Fibroblast of skin of right biceps (primary cell): ENCODE measurements around the gene GEMIN7.
"Not testable (repeated sequence)": the region's sequence is repeated elsewhere in the genome, so short reads cannot be mapped to it uniquely, and the experiment has no call there.

Experiments
- DNase-seq: peaks from one replicate; pipeline ENCODE4 v3.0.0-alpha.2; 2013

The GEMIN7 gene

GRCh38 chr19:45091031-45091923 lies 12.2 kb downstream of the GEMIN7 start:
- DNase-seq, result peak; percentile 99

DNA sequence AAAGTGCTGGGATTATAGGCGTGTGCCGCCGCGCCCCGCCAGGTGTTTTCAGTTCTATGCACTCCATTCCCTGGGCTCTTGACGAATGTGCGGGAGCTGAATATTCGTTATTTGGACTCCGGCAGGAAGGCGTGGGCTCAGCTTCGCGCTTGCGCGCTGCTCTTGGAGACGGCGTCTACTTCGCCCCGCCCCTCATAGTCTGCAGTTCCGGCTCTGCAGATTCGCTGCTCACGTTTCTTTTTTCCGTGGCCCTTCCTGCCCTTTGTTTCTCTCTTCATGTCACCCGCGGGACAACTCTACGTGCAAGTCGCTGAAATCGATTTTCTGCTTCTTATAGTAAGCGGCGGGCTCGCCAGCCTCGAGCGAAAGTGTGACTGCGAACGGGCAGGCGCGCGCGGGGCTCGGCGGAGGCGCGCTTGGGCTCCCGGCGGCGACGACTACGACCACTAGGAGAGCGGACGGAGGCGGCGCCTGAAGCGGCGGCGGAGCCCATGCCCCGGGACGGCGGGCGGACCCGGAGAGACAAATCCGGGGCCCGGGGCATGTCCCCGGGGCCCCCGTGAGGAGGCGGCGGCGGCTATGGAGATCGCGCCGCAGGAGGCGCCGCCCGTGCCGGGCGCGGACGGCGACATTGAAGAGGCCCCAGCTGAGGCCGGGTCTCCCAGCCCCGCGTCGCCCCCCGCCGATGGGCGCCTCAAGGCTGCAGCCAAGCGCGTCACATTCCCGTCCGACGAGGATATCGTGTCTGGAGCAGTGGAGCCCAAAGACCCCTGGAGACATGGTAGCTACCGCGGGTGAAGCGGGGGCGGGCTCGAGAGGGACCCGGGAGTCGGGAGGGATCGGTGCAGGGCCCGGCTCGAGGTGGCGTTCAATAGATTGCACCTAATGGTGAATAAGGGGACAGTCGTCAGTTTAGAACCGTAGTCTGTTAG lies 14.0 kb downstream of the GEMIN7 start, which contains the start of gene PPP1R37:
TSS of gene PPP1R37 (plus strand) at position 433 of the 932 bp plus-strand sequence. CDS start at position 580, 147 bp downstream.
- DNase-seq, result peak; percentile 98

- DNase-seq, result no peak
These were observed 15.1 kb downstream of the GEMIN7 start for GRCh38 chr19:45094137-45094536.

- no peak for DNase-seq
These were observed 15.6 kb downstream of the GEMIN7 start for GRCh38 chr19:45094707-45095106.

DNA sequence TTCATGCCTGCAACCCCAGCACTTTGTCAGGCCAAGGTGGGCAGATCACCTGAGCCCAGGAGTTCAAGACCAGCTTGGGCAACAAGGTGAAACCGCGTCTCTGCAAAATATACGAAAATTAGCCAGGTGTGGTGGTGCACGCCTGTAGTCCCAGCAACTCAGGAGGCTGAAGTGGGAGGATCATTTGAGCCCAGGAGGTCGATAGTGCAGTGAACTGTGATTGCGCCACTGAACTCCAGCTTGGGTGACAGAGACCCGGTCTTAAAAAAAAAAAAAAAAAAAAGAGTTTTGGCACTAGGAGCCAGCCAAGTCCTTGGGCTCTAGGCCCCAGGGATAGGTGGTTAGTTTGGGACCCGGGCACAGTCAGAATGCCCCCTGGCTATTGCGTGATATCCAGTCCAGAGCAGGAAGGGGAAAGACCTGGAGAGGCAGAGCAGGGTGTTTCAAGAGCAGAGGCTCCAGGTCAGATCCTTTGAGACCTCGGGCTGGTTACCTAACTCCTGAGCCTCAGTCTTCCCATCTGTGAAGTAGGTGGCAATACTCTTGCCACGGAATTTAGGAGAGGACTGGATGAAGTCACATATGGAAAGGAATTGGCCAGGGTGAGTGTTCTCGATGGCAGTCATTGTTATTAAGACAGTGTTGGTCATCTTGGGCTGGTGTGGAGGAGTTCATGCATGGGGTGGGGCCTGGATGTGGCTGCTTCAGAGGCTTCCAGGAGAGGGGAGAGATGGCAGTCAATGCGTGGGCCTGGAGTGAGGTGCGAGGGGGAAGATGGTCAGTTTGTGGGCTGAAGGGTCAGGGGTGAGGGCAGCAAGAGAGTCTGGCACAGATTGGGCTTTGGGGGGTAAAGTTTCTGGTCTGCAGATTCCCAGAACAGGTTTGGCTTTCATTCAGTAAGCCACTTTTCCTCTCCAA lies 16.7 kb downstream of the GEMIN7 start:
- no peak for DNase-seq

- DNase-seq, result no peak
These were observed 17.6 kb downstream of the GEMIN7 start for GRCh38 chr19:45096700-45097099.

DNA sequence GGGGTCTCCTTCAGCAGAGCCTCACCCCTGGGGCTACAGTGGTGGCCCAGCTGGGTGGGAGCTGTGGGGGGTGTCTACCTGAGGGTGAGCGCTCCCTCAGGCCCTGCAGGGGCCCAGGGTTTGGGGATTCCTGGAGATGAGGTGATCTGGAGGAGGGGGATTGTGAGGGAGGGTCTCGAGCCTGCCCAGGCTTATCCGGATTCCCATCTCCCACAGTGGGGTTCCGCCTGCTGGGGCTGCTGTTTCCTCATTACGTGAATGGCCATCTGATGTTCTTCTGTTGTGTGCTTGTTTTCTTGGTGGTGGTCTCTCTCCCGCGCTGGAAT lies 18.4 kb downstream of the GEMIN7 start:
- DNase-seq, result no peak

- peak; percentile 91 for DNase-seq
These were observed 18.9 kb downstream of the GEMIN7 start for GRCh38 chr19:45097776-45098520.

DNA sequence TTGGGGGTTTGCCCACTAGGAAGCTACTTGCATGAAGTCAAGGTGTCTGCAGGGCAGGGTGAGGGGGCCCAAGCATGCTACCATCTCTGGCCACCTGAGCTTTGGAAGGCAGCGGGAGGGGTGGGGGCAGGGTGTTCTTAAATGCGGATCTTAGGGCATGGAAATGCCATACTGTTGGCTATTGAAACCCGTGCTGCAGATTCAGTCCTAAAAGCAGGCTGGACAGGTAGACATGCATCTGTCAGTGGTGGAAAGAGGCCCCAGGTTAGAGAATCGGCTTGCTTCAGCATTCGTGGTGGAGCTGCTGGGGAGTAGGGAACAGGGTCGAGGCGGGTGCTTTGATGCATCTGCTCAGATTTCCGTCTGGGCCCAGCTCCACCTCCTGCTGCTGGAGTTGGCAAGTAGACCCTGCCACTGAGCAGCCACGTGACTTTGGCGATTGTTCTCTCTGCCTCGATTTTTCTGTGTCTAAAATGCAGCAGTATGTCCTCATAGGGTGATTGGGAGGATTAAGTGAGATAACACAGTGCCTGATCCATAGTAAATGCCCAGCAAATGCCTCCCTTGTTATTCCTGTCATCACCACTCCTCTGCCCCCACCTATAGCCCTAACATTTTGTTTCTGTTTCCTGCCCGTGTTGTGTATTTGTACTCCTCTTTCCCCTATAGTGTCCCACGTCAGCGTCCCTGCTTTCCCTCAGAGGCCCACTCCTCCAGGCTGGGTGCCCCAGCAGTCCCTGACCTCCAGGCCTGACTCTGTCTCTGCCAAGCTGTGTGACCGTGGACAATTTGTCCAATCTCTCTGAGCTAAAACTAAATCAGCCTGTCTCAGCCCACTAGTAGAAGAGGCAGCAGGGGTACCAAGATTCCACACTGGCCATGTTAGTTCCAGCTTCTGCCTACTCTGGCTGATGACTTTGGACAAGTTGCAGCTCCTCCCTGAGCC lies 19.7 kb downstream of the GEMIN7 start:
- no peak for DNase-seq

GRCh38 chr19:45099467-45100191 lies 20.6 kb downstream of the GEMIN7 start:
- no peak for DNase-seq

DNA sequence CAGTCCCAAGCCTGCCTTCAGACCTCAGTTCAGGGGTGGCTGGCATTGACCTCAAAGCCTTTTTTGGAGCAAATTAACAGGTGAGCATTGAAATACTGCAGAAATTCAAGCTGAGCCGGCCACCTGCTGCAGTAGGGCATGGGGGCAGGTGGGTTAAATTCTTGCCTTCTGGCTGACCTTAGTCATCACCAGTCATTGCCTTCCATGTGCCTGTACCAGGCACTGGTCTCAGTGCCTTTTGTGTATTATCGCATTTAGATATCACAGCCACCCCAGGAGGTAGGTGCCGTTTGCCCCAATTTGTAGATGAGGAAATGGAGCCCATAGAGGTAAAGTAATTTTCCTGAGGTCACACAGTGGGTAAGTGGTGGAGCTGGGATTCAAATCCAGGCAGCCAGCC lies 21.1 kb downstream of the GEMIN7 start:
- DNase-seq, result no peak

DNA sequence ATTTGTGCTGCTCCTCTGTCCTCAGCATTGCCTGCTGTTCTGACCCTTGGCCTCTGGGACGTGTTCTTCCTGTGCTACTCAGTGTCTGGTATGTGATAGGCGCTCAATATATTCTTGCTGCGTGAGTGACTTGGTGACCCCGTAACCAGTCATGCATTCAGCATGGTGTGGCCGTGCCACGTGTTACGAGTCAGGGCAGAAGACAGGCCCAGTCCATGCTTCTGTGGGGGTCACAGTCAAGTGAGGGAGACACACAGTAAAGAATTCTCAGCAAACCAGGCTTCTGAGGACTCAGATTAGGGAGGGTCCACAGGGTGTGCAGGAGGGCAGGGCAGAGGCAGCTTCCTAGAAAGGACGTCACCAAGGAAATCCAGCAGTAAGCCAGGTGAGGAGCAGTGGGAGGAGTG lies 21.8 kb downstream of the GEMIN7 start:
- DNase-seq, result peak; percentile 36

- no peak for DNase-seq
These were observed 22.7 kb downstream of the GEMIN7 start for GRCh38 chr19:45101806-45102205.

DNA sequence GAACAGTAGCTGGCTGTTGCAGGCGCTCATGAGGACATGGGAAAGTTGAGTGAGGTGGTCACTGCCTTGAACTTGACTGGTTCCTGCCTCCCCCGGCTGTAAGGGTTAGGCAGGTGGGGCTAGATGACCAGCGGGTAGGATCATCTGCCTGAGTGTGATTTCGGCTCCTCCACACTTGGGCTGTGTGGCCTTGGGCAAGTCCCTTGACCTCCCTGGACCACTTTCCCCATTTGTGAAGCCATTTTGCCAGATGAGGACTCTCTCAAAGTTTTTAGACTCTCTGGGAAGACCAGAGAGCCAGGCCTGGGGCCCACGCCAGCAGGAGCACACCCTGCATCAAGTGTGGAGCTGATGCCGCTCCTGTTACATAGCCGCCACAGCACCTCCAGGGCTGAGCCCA lies 23.4 kb downstream of the GEMIN7 start:
- DNase-seq, result no peak

GRCh38 chr19:45103156-45103507 lies 24.1 kb downstream of the GEMIN7 start:
- DNase-seq, result peak; percentile 42

- DNase-seq, result no peak
These were observed 24.7 kb downstream of the GEMIN7 start for GRCh38 chr19:45103508-45104319.

- no peak for DNase-seq
These were observed 25.7 kb downstream of the GEMIN7 start for GRCh38 chr19:45104658-45105349.

DNA sequence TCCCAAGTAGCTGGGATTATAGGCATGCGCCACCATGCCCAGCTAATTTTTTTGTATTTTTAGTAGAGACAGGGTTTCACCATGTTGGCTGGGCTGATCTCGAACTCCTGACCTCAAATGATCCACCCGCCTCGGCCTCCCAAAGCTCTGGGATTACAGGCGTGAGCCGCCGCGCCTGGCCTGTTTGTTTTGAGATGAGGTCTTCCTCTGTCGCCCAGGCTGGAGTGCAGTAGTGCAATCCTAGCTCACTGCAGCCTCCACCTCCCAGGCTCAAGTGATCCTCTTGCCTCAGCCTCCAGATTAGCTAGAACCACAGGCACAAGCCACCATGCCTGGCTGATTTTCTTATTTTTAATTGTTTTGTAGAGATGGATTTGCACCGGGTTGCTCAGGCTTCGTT lies 27.3 kb downstream of the GEMIN7 start:
- not testable (repeated sequence) for DNase-seq
